ENCODE results near the gene KRT8.

The KRT8 gene

GRCh38 chr12:52878507-52879393 is 26.1 kb downstream of the KRT8 start:
- TF ChIP-seq CEBPB (IDR thresholded peaks at IDR 0.05) (no peak), TEAD4 (IDR thresholded peaks at IDR 0.05) (no peak), ZBTB7A (IDR thresholded peaks at IDR 0.05; ENCODE audit: low read depth) (no peak), MAX (IDR thresholded peaks at IDR 0.05) (no peak), TAF1 (IDR thresholded peaks at IDR 0.05; ENCODE audit: low read depth) (no peak), TCF12 (IDR thresholded peaks at IDR 0.05; ENCODE audit: low read depth) (no peak), CREB1 (IDR thresholded peaks at IDR 0.05; ENCODE audit: low read depth) (no peak), REST (IDR thresholded peaks at IDR 0.05; ENCODE audit: low read depth) (no peak), YY1 (IDR thresholded peaks at IDR 0.05; ENCODE audit: low read depth) (no peak), EP300 (IDR thresholded peaks at IDR 0.05; ENCODE audit: borderline replicate concordance) (no peak), NFIC (IDR thresholded peaks at IDR 0.05) (no peak), FOXM1 (IDR thresholded peaks at IDR 0.05; ENCODE audit: borderline replicate concordance, low read depth) (no peak)

DNA sequence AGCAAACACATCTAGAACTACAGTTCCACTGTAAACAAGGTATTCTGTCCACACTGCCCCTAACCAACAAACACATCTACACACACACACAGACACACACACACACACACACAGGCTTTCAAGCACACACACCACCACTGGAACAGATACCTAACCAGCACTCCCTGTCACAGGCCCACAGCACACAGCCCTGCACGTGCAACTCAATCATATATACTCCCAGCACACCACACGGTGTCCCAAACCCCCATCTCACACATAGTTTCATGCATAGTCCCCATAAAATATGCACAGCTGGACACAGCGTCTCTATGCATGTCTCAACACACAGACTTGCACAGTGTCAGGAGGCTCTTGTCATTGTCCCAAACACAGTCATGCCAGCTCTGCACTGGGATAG is 27.6 kb downstream of the KRT8 start:
- TF ChIP-seq FOXM1 (IDR thresholded peaks at IDR 0.05; ENCODE audit: borderline replicate concordance, low read depth) = no peak

- TF ChIP-seq FOXM1 (IDR thresholded peaks at IDR 0.05; ENCODE audit: borderline replicate concordance, low read depth) = no peak
- TF ChIP-seq NFIC (IDR thresholded peaks at IDR 0.05) = peak; percentile 66
- peak; percentile 43; the same call in 1 of the 2 replicates for TF ChIP-seq TCF12 (IDR thresholded peaks at IDR 0.05; ENCODE audit: low read depth)
- TF ChIP-seq RAD21 (IDR thresholded peaks at IDR 0.05; ENCODE audit: low read depth) = no peak
- TF ChIP-seq EP300 (IDR thresholded peaks at IDR 0.05; ENCODE audit: borderline replicate concordance) = peak; percentile 69
- TF ChIP-seq YY1 (IDR thresholded peaks at IDR 0.05; ENCODE audit: low read depth) = peak; percentile 72
- peak; percentile 40 for TF ChIP-seq MAX (IDR thresholded peaks at IDR 0.05)
These were observed 28.5 kb downstream of the KRT8 start for GRCh38 chr12:52876372-52876771.

DNA sequence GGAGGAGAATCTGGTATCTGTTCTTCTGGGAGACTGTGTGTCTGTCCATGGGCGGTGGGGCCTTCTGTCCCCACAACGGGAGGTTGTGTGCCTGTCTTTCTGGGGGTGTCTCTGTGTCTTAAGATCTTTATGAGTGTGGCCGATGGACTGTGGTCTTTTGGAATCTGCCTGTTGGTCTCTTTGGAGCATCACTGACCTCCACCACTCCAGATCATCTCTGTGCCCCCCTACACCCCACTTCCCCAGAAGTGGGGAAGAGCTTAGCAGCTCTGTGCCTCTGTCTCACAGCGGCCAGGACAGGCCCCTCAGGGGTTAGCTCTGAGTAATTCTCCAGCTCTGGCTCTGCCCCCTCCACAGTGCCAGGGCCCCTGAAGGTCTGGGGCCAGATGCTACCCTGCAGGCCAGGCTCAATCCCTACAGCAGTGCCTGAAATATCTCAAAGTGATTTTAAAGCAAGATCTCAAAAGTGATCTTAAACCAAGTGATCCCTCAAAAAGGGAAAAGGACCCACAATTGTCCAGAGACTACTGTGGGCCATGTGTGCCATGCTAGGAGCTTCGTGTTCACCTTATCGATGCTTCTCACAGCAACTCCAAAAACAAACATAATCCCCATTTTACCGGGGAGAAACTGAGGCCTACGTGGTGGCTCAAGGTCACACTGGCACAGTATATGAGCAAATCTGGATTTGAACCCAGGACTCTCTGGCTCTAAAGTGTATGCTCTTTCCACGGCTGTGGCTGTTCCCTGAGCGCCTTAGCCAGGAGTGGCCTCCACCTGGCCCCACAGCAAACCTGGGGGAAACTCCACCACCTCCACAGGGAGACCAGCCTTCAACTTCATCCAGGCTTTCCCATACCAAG is 30.1 kb downstream of the KRT8 start:
- TF ChIP-seq RAD21 (IDR thresholded peaks at IDR 0.05; ENCODE audit: low read depth) (no peak), TCF12 (IDR thresholded peaks at IDR 0.05; ENCODE audit: low read depth) (no peak), NFIC (IDR thresholded peaks at IDR 0.05) (no peak), FOXM1 (IDR thresholded peaks at IDR 0.05; ENCODE audit: borderline replicate concordance, low read depth) (no peak), MAX (IDR thresholded peaks at IDR 0.05) (no peak), YY1 (IDR thresholded peaks at IDR 0.05; ENCODE audit: low read depth) (no peak), ZBTB7A (IDR thresholded peaks at IDR 0.05; ENCODE audit: low read depth) (no peak), EGR1 (IDR thresholded peaks at IDR 0.05) (no peak), EP300 (IDR thresholded peaks at IDR 0.05; ENCODE audit: borderline replicate concordance) (no peak), REST (IDR thresholded peaks at IDR 0.05; ENCODE audit: low read depth) (no peak), CEBPB (IDR thresholded peaks at IDR 0.05) (no peak), TAF1 (IDR thresholded peaks at IDR 0.05; ENCODE audit: low read depth) (no peak; the same call in 1 of the 2 replicates), TEAD4 (IDR thresholded peaks at IDR 0.05) (no peak), CREB1 (IDR thresholded peaks at IDR 0.05; ENCODE audit: low read depth) (no peak)
- TF ChIP-seq, protein P1, sequence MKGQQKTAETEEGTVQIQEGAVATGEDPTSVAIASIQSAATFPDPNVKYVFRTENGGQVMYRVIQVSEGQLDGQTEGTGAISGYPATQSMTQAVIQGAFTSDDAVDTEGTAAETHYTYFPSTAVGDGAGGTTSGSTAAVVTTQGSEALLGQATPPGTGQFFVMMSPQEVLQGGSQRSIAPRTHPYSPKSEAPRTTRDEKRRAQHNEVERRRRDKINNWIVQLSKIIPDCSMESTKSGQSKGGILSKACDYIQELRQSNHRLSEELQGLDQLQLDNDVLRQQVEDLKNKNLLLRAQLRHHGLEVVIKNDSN (IDR thresholded peaks at IDR 0.05) = no peak

GRCh38 chr12:52873832-52874572 is 30.9 kb downstream of the KRT8 start:
- TF ChIP-seq NFIC (IDR thresholded peaks at IDR 0.05) = peak; percentile 89
- no peak; the same call in none of the 2 replicates for TF ChIP-seq MAX (IDR thresholded peaks at IDR 0.05)
- no peak for TF ChIP-seq YY1 (IDR thresholded peaks at IDR 0.05; ENCODE audit: low read depth)
- peak; percentile 99 for TF ChIP-seq ZBTB7A (IDR thresholded peaks at IDR 0.05; ENCODE audit: low read depth)
- TF ChIP-seq TCF12 (IDR thresholded peaks at IDR 0.05; ENCODE audit: low read depth) = peak; percentile 65
- peak; percentile 37 for TF ChIP-seq EGR1 (IDR thresholded peaks at IDR 0.05)
- peak; percentile 71 for TF ChIP-seq TEAD4 (IDR thresholded peaks at IDR 0.05)
- no peak for TF ChIP-seq REST (IDR thresholded peaks at IDR 0.05; ENCODE audit: low read depth)
- TF ChIP-seq EP300 (IDR thresholded peaks at IDR 0.05; ENCODE audit: borderline replicate concordance) = peak; percentile 84
- TF ChIP-seq, protein P1 (IDR thresholded peaks at IDR 0.05) = no peak
- TF ChIP-seq TAF1 (IDR thresholded peaks at IDR 0.05; ENCODE audit: low read depth) = peak; percentile 3; the same call in 1 of the 2 replicates
- no peak; the same call in 1 of the 2 replicates for TF ChIP-seq RAD21 (IDR thresholded peaks at IDR 0.05; ENCODE audit: low read depth)
- no peak for TF ChIP-seq CREB1 (IDR thresholded peaks at IDR 0.05; ENCODE audit: low read depth)
- TF ChIP-seq CEBPB (IDR thresholded peaks at IDR 0.05) = no peak
- TF ChIP-seq FOXM1 (IDR thresholded peaks at IDR 0.05; ENCODE audit: borderline replicate concordance, low read depth) = peak; percentile 60
